Astrocyte of the spinal cord (primary cell): ENCODE results near the gene LGR6.

ENCODE experiments used
- DNase-seq: peaks from one replicate; pipeline ENCODE4 v3.0.0; 2011; ENCODE audit warnings: low read depth, low spot score
- H3K4me3 ChIP-seq: 2 replicates; pipeline ENCODE4 v1.5.1; 2011; ENCODE audit warnings: low read depth, mild to moderate bottlenecking, low read length, moderate library complexity
- CTCF ChIP-seq: IDR thresholded peaks from 2 replicates; pipeline ENCODE4 v1.5.1; 2012; ENCODE audit warnings: low read depth, mild to moderate bottlenecking, low read length, inconsistent platforms
- in situ Hi-C: cut with HindIII; loops from 2 replicates; pipeline ENCODE4 v1.10.0; 2017; ENCODE audit warnings: low sequenced_read_pairs

LGR6 gene

DNA sequence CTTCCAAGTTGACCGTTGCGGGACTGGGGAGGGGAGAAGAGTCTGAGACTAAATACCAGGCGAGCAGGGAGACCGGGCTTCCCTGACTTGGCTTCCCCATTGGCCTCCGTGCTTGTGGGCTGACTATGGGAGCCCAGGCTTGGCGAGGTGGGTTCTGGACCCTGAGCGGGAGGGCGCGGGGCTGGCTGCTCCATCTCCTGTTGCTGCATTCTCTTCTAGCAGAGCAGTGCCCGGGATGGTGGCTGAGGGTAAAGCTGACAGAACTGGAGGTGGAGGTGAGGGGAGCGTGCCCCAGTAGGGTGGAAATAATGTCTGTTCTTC is 689 bp downstream of the LGR6 start:
- no peak for DNase-seq
- no peak for TF ChIP-seq CTCF
- in situ Hi-C loops, result no loop called here
- no peak overlapping the region for H3K4me3 ChIP-seq

DNA sequence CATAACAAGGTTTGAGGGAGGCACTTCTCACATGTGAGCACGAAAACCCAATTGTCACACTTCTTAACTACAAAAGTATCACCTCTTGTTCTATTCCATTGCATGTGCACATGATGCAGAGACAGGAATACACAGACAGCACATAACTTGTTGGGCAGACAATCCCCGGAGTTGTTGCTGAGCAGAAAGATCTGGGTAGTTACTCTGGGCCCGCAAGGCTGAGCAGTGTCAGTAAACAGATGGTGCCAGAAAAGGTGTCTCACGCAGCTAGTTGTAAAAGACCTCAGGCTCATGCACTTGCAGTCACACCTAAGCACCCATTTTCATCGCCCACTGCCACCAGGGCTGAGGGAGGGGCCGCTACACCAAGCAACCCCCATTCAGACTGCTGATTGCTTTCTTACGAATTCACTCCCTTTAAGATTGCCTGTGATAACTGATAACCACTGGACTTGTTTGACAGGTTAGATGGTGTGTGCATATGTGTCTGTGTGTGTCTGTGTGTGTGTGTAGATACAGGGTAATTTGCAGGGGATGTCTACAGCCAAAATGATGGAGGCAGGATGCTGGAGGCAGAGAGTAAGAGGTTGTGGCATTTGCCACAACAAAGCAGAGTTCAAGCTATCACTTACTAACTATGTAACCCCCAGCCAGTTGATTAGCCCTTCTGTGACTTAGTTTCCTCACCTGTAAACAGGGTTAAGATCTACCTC is 4.2 kb downstream of the LGR6 start:
- in situ Hi-C loops, result no loop called here
- no peak overlapping the region for H3K4me3 ChIP-seq
- TF ChIP-seq CTCF, result no peak
- DNase-seq, result no peak

GRCh38 chr1:202198366-202198724 is 4.7 kb downstream of the LGR6 start:
- DNase-seq, result no peak
- in situ Hi-C loops, result no loop called here
- TF ChIP-seq CTCF, result no peak
- H3K4me3 ChIP-seq, result no peak overlapping the region

DNA sequence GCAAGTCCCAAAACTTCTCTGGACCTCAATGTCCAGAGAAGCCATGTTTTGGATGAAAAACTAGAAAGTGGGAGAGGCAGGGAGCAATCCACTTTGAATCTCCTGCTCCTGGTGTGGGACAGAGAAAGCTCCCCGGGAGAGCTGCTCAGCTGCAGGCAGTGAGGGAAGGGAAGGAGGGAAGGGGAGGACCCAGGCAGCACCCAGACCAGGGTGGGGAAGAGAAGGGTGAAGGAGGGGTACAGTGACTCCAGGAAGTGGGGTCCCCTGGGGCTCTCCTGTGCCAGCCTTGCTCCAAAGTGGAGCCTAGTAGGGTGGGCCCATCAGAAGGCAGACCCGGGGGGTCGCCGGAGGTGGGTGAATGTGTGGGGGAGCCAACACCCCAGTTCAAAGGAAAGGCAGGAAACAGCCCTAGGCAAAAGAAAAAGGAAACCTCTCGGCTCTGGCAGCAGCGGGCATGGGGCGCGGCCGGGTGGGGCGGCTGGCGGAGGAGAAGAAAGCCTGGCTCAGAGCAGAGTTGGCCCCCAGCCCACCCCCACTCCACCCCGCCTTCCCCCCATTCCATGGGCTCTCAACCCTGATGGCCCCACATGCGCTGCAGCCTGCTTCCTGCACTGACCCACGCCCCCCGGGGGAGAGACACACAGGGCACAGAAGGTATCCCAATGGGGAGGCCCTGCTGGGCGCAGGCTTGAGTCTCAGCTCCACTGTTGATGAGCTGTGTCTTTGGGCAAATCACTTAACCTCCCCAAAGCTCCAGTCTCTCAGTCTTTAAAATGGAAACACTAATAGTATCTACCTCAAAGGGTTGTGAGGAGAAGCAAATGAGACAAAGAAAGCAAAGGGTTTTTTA is 5.7 kb downstream of the LGR6 start:
- TF ChIP-seq CTCF, result no peak
- no peak overlapping the region for H3K4me3 ChIP-seq
- no peak for DNase-seq
- in situ Hi-C loops, result no loop called here

DNA sequence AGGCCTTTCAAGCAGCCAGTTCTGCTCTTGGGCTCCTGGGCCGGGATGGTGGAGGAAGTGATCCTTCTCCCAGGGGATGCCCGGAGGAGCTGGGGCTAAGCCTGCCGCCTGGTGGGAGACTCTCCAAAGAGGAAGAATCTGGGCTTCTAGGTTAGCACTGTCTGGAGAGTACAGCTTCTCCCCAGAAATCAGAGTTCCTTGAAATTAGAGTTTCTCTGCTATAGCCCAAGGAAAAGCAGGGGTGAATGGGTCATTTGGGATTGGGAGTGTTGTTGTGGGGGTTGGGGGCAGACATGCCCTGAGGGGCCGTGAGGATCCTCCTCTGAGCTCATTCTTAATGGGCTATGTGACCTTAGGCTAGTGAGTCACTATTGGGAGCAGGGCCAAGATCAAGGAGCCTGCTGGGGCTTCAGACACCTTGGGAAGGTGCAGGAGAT is 6.5 kb downstream of the LGR6 start:
- H3K4me3 ChIP-seq, result no peak overlapping the region
- in situ Hi-C loops, result loop anchor here (25.0 kb wide), 1 partner anchor 112 kb away; no protein-coding TSS in a partner anchor
- no peak for DNase-seq
- TF ChIP-seq CTCF, result no peak

DNA sequence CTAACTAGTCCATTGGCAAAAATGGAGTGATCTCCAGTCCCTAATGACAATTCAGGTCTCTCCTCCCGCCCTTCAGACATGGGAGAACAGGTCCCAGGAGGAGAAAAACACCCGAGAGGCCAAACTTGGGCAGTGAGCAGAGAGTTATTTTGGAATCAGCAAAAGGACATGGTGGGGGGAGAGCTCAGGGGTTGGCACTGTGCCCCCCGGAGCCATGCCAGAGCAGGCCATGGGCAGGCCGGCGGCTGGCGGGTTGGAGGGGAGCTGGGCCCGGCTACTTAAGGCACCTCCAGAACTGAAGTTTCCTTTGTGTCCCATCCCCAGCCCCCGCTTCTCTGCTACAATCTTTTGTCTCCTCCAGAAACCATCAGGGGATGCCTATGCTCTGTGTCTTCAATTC is 7.1 kb downstream of the LGR6 start:
- in situ Hi-C loops, result loop anchor here (25.0 kb wide), 1 partner anchor 112 kb away; no protein-coding TSS in a partner anchor
- no peak for DNase-seq
- TF ChIP-seq CTCF, result no peak
- H3K4me3 ChIP-seq, result no peak overlapping the region
